NCI-H1436 (cell line): Measurements from ENCODE around the gene DPP4.
"Not testable (repeated sequence)": the region's sequence is repeated elsewhere in the genome, so short reads cannot be mapped to it uniquely, and the experiment has no call there.

ENCODE experiments used
- DNase-seq: peaks from one replicate; lab custom pipeline; 2025; lab: John Stamatoyannopoulos, UW

Gene DPP4

DNA sequence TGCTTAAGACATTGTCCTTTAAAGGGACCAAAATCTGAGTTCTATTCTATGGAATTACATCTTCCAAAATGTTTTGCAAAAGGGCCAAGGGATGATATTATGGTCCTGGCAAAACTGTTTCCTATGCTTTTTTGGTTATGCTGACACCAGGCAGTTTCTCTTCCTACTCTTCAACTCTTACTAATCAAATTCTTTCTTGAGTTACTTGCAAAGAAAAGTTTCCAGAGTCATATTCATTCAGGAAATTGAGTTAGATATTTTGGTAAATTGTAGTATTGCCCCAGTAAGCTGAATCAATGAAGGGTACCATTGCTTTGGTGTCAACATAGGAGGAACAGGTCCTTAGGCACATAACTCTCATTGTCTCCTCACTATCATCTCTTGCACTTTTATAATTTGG, 118.8 kb downstream of the DPP4 start:
- no peak for DNase-seq

DNA sequence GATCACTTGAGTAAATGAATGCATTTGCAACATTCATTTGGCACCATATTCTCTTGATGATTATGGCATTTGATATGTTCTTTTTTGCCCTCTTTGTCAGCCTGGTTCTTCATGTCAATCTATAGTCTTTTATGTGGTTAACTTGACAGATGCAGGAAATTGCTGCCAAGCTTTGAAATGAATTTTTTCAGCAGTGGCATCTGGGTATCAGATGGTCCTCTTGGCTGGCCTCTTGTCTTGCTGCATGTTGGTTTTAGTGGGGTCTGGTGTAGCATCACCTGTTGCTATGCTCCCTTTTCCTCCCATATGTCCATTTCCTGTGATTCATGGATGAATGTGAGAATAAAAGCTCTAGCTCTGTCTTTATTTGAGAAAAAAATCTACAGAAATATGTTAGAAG, 119.9 kb downstream of the DPP4 start:
- no peak for DNase-seq

DNA sequence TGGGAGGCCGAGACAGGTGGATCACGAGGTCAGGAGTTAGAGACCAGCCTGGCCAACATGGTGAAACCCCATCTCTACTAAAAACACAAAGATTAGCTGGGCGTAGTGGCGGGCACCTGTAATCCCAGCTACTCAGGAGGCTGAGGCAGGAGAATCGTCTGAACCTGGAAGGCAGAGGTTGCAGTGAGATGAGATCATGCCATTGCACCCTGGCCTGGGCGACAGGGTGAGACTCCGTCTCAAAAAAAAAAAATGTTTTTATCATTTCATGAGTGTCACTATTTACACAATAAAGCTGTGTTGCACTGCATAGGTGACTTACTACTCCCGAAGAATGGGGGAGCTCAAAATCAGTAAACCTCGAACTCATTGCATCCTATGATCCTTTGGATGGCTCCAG, 120.6 kb downstream of the DPP4 start:
- DNase-seq, result not testable (repeated sequence)

DNA sequence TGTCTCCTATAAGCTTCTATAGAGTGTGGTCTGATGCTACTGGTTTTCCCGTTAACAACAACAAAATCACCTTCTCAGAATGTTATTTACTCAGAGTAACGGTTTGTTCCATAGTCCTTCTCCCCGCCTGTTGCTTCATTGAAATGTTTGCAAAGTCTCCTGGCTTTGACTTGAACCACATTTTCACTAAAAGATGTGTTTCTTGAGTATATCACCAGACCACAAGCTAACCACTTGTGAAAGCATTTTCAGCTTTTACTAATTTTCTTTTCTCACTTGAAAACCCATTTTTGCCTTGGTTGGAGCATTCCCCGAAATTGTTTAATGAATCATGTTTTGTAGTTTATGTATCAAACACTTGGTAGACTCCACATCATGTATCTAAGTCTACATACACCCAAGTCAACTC, 121.2 kb downstream of the DPP4 start:
- DNase-seq, result no peak

DNA sequence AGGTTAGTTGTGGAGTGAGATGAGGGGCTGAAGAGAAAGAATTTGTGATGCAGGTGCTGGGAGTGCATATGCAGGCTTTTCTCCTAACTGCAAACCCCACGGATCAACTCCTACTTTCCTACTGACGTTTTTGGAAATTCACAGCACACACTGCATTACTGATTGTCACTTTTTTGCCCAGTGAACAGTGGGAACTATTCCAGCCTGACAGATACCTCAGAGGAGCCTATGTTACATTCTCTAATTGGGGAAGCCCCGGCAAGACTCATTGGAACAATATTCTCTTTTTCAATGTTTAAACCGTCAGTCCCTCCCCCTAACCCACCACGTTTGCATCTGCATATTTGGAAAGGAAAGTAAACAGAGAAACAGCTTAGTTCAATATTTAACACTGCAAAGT, 126.2 kb downstream of the DPP4 start:
- no peak for DNase-seq

DNA sequence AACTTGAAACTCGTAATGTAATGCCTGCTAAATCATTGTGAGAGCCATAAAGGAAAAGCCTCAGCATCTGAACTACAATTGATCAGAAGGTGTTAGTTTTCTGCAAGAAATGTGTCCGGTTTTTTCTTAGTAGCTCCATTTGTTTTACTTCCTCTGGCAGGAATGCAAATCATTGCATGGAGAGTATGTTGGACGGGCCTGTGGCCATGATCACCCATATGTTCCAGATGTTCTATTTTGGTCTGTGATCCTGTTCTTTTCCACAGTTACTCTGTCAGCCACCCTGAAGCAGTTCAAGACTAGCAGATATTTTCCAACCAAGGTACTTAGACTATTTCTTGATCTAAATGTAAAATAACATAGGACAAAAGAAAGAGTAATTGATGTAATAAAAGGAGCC, 126.6 kb downstream of the DPP4 start:
- no peak for DNase-seq

DNA sequence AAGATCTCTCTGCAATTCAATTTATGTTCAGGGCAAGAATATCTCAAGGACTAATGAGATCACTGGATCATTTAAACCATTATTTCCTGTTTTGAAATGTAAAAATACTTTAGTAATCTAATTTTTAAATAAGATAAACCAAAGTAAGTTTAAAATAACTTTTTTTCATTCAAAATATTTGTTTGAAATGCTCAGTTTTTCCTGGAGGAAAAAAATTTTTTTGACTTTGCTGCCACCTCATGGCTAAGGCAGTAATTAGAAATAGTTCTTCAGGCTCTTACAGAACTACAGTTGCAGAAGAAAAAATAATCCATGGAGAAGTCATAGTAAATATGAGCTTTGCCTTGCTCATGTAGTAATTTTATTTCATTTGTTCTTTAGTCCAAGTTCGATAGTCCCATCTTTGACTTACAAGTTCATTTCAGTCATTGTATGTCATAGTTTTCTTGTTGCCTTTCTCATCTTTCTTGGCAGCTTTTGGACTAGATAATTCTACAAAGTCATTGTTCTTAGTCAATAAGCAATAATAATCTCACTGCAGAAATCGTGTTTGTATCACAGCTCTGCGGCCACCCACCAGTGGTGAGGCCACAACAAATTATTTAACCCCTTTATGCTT, 127.4 kb downstream of the DPP4 start:
- peak; percentile 28 for DNase-seq

DNA sequence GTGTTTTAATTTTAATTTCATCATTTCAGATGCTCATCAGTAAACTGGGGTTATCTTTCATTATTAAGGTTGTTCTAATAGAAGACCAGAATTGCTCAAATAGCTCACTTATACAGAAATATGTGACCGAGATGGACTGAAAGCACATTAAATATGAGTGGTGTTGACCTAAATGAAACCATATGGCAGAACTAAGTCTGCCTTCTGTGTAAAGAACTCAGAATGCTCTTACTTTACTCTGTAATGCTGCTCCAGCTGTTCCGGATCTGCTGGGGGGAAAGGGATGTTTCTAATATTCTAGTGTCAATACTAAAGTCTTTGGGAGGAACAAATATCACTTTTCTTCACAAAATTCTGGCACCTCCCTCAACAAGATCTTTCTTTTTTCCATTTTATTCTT, 131.0 kb downstream of the DPP4 start:
- DNase-seq, result no peak
